GM19397 (cell line): ENCODE results near the gene ABCD4.
A peak's percentile ranks its signal among the peaks of the same experiment; 100 is the strongest.
"Not testable (repeated sequence)": the region's sequence is repeated elsewhere in the genome, so short reads cannot be mapped to it uniquely, and the experiment has no call there.

Experiments used
- ATAC-seq: cut with Tn5 transposase; IDR thresholded peaks from one replicate; pipeline ENCODE4 v1.9.1; 2021; ENCODE audit warnings: mild to moderate bottlenecking, moderate library complexity; ENCODE audit not compliant: unreplicated experiment

Gene ABCD4

GRCh38 chr14:74302634-74303569 is at the start of gene ABCD4:
Gene ABCD4, minus strand, starts transcription at chr14:74302934. Its CDS starts 22 bp downstream, at chr14:74302912.
- ATAC-seq = peak; percentile 96

GRCh38 chr14:74350928-74351323 is 48.2 kb upstream of the ABCD4 start:
- ATAC-seq = no peak

GRCh38 chr14:74350211-74350927 is 47.6 kb upstream of the ABCD4 start:
- no peak for ATAC-seq

- no peak for ATAC-seq
These were observed 47.0 kb upstream of the ABCD4 start for GRCh38 chr14:74349757-74350156.

GRCh38 chr14:74348735-74349463 is 46.2 kb upstream of the ABCD4 start:
- no peak for ATAC-seq

GRCh38 chr14:74348241-74348734 is 45.6 kb upstream of the ABCD4 start, which contains the start of gene VRTN:
Gene VRTN, plus strand, starts transcription at chr14:74348471. Its CDS starts 8,313 bp downstream, at chr14:74356784.
- ATAC-seq = no peak

- ATAC-seq = no peak
These were observed 45.0 kb upstream of the ABCD4 start for GRCh38 chr14:74347795-74348100.

- ATAC-seq = no peak
These were observed 44.5 kb upstream of the ABCD4 start for GRCh38 chr14:74347097-74347794.

- ATAC-seq = no peak
These were observed 43.6 kb upstream of the ABCD4 start for GRCh38 chr14:74346341-74346740.

GRCh38 chr14:74333909-74334308 is 31.2 kb upstream of the ABCD4 start:
- no peak for ATAC-seq

GRCh38 chr14:74329950-74330552 is 27.3 kb upstream of the ABCD4 start:
- ATAC-seq = not testable (repeated sequence)

- no peak for ATAC-seq
These were observed 23.8 kb upstream of the ABCD4 start for GRCh38 chr14:74326369-74327152.

GRCh38 chr14:74325446-74325845 is 22.7 kb upstream of the ABCD4 start:
- no peak for ATAC-seq

- ATAC-seq = no peak
These were observed 22.2 kb upstream of the ABCD4 start for GRCh38 chr14:74324931-74325361.

GRCh38 chr14:74314576-74314975 is 11.8 kb upstream of the ABCD4 start:
- no peak for ATAC-seq

GRCh38 chr14:74313601-74314000 is 10.9 kb upstream of the ABCD4 start:
- no peak for ATAC-seq

- no peak for ATAC-seq
These were observed 9.4 kb upstream of the ABCD4 start for GRCh38 chr14:74312161-74312560.

- no peak for ATAC-seq
These were observed 6.6 kb upstream of the ABCD4 start for GRCh38 chr14:74309125-74310022.
